ENCODE measurements around the gene CNST.

GRCh38 chr1:246533371-246533905 lies 32.8 kb upstream of the CNST start:
- TF ChIP-seq CTCF (IDR thresholded peaks at IDR 0.05): no peak
- TF ChIP-seq EP300 (IDR thresholded peaks at IDR 0.05): no peak
